ENCODE results near the gene GRIN2B.

DNA sequence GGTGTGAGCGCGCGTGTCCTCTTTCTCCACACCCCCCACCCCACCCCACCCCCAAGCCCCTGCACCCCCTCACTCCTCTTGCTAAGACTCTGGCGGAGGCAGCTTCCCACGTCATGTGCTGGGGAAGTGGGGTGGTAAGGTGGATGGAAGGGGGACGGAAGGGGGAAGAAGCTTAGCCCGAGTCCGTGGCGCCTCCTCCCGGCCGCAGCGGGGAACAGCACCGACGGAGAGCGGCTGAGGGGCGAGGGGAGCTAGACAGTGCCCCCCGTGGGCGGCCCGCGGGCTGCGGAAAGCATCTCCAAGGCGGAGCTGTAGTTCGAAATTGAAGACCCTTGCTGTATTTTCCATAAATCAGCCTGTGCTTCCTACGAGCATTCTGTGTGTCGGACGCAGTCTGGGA lies 588 bp upstream of the GRIN2B start:
- TF ChIP-seq, protein P1, sequence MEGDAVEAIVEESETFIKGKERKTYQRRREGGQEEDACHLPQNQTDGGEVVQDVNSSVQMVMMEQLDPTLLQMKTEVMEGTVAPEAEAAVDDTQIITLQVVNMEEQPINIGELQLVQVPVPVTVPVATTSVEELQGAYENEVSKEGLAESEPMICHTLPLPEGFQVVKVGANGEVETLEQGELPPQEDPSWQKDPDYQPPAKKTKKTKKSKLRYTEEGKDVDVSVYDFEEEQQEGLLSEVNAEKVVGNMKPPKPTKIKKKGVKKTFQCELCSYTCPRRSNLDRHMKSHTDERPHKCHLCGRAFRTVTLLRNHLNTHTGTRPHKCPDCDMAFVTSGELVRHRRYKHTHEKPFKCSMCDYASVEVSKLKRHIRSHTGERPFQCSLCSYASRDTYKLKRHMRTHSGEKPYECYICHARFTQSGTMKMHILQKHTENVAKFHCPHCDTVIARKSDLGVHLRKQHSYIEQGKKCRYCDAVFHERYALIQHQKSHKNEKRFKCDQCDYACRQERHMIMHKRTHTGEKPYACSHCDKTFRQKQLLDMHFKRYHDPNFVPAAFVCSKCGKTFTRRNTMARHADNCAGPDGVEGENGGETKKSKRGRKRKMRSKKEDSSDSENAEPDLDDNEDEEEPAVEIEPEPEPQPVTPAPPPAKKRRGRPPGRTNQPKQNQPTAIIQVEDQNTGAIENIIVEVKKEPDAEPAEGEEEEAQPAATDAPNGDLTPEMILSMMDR (IDR thresholded peaks at IDR 0.05) = no peak
- no peak for TF ChIP-seq POLR2A (IDR thresholded peaks at IDR 0.05)
